Measurements from ENCODE around the gene CRB3. TPM values are rescaled to one million over a fixed set of nuclear protein-coding genes. Genes with fewer than 3 reads are reported as not detected.

Gene CRB3
- total and polyA plus RNA-seq, 2 of the 13 experiments (the other 11 are each of a cell fraction or from before 2014, with no cell fraction given): 10.6 to 25.6 TPM

- H3K9ac ChIP-seq (ENCODE audit: insufficient read depth, low read depth, low read length): no peak overlapping the region
- ChIA-PET POLR2A (no interaction called here), CTCF (ENCODE audit: low intra/inter-chr PET ratio, low total read pairs) (no interaction called here)
- TF ChIP-seq XBP1 (CRISPR knock-in tag; IDR thresholded peaks at IDR 0.05) (no peak), ZBTB20 (CRISPR knock-in tag; IDR thresholded peaks at IDR 0.05; ENCODE audit: borderline replicate concordance, low read depth) (no peak), TCF7 (IDR thresholded peaks at IDR 0.05; ENCODE audit: low read depth) (no peak), MED13 (CRISPR knock-in tag; IDR thresholded peaks at IDR 0.05) (no peak), KDM5A (IDR thresholded peaks at IDR 0.05; ENCODE audit: borderline replicate concordance, low read length) (no peak), ZNF576 (CRISPR knock-in tag; IDR thresholded peaks at IDR 0.05) (no peak), ZBTB4 (CRISPR knock-in tag; IDR thresholded peaks at IDR 0.05; ENCODE audit: borderline replicate concordance) (no peak)
- H3K9me3 ChIP-seq (ENCODE audit: low read length): peaks cover 5% of the 10 kb centered on the region; the same call in 1 of the 2 replicates
- peaks cover 10 to 24% of the 10 kb centered on the region in 2 experiments for H3K36me3 ChIP-seq (replicated peaks in 1 of 2; ENCODE audit: control insufficient read depth in 1 of 2, insufficient read depth in 2 of 2, low read length in 2 of 2)
- no peak overlapping the region for H2AFZ ChIP-seq (ENCODE audit: low read length)
- H3K27me3 ChIP-seq (ENCODE audit: control insufficient read depth in 1 of 2, insufficient read depth in 2 of 2, low read length in 2 of 2): no peaks in the 10 kb centered on the region
- intact Hi-C loops (cut with micrococcal nuclease; ENCODE audit: unreplicated experiment) (no loop called here), in situ Hi-C loops (cut with HindIII; ENCODE audit: extremely low pct_ligation_motif_present, low pct_unique_long_range_greater_than_20kb) (no loop called here)
- 96% methylated on average over 2 of the region's 2 CpGs for WGBS (ENCODE audit: low lambda C conversion rate)
- no peak overlapping the region for H3K27ac ChIP-seq (ENCODE audit: extremely low read length, insufficient read depth, low read length)
- no peak for ATAC-seq
- no peak overlapping the region for H3K4me3 ChIP-seq (replicated peaks in 1 of 3; ENCODE audit: insufficient read depth in 1 of 3, low read depth in 2 of 3, low read length in 3 of 3)
- DNase-seq (ENCODE audit: low spot score): no peak
- no peak overlapping the region for H3K4me2 ChIP-seq (ENCODE audit: low read depth, low read length)
- no peaks in the 10 kb centered on the region for H4K20me1 ChIP-seq (ENCODE audit: insufficient read depth, low read length)
- no peaks in the 10 kb centered on the region for H3K4me1 ChIP-seq (ENCODE audit: insufficient read depth, low read length)
- H3K79me2 ChIP-seq (ENCODE audit: insufficient read depth, low read length): no peaks in the 10 kb centered on the region
- no peak for FAIRE-seq
- BruUV-seq (replicated peaks): no TSS peak
These were observed 11.2 kb upstream of the CRB3 start for GRCh38 chr19:6452899-6453298.

All from HepG2 (cell line).